Ovary (tissue), 9 donors: ENCODE results near the gene CYP26C1. TPM values are rescaled to one million over a fixed set of nuclear protein-coding genes. Genes with fewer than 3 reads are reported as not detected.

ENCODE experiments used
- DNase-seq, 5 donors: peaks; one replicate each; pipeline ENCODE4 v3.0.0-alpha.2; 2019 to 2020
- H3K27ac ChIP-seq, 2 donors: fragments of 200-600 bp; one replicate each; pipeline versions ENCODE4 v1.5.1 to v1.8.0; 2019 to 2022
- H3K27me3 ChIP-seq: fragments of 200-600 bp; one replicate; pipeline ENCODE4 v1.8.0; 2022
- H3K36me3 ChIP-seq: fragments of 200-600 bp; sonication (generic); one replicate; pipeline ENCODE4 v1.5.1; 2019
- H3K4me1 ChIP-seq: one replicate; pipeline ENCODE4 v1.8.1; 2013; ENCODE audit warnings: mild to moderate bottlenecking, moderate library complexity; ENCODE audit not compliant: insufficient read depth
- H3K4me3 ChIP-seq: fragments of 200-600 bp; sonication (generic); one replicate; pipeline ENCODE4 v1.5.1; 2017
- H3K9me3 ChIP-seq, 2 donors: fragments of 200-600 bp in 1 of 2; sonication (generic) in 1 of 2; one replicate each; pipeline versions ENCODE4 v1.5.1 to v1.8.1; 2013 to 2019; ENCODE audit warnings: mild to moderate bottlenecking in 1 of 2, moderate library complexity in 1 of 2
- EP300 ChIP-seq: sonication (generic); formaldehyde crosslinking; IDR thresholded peaks from one replicate; pipeline ENCODE4 v1.6.1; 2017; ENCODE audit warnings: antibody characterized with exemption
- POLR2A ChIP-seq: fragments of 450-650 bp; IDR thresholded peaks from one replicate; pipeline ENCODE4 v1.6.1; 2017; ENCODE audit warnings: antibody characterized with exemption, mild to moderate bottlenecking, moderate library complexity
- WGBS, 3 donors: extraction: QIAGEN DNeasy Blood & Tissue Kit in 1 of 3; methylation state at CpG; one replicate each; pipeline versions ENCODE4 v1.1.5 to v1.1.7; 2013 to 2017; 5-methylcytosine and 5-hydroxymethylcytosine counted together
- intact Hi-C, 4 donors: fragments of 100-400 bp; cut with DNase I; formaldehyde crosslinking; loops; one replicate each; pipeline versions ENCODE4 v1.11.0 to v1.15.1; 2022 to 2023
- polyA plus RNA-seq, 2 donors: library from polyadenylated mRNA; stranded (reverse); fragments of 200-250 nt in 1 of 2; fragments of 350-450 nt in 1 of 2; fragmentation: Illumina TruSeq in 1 of 2; extraction: RNeasy Lipid Tissue Mini Kit (QIAGEN cat#74804) in 1 of 2; gene quantifications; one replicate each; pipeline ENCODE4 v1.2.3, GENCODE V29; 2013 to 2014
- total RNA-seq, 7 donors: library from RNA; depleted of rRNA in 2 of 7; stranded (reverse); fragments of >200 nt in 2 of 7; fragmentation: NEBNext Ultra II Directional in 3 of 7; extraction: Animal tissue kit (Norgen Biotek cat#: 25700) in 3 of 7; gene quantifications; one replicate each; pipeline versions ENCODE4 v1.1.0 to v1.2.4, GENCODE V29; 2016 to 2023
- TF ChIP-seq, protein P1 (sequence below), 3 donors: fragments of 450-650 bp in 2 of 3; fragments of 200-600 bp in 1 of 3; IDR thresholded peaks; one replicate each; pipeline versions ENCODE4 v1.5.1 to v1.8.0; 2016 to 2022; ENCODE audit warnings: antibody characterized with exemption in 3 of 3, mild to moderate bottlenecking in 1 of 3
- donor health status: DM: no; HTN: no; CAD: no; lungs with moderate emphysema.
- donor health status: DM: no; HTN: no; CAD: no.
- donor health status: Bipolar disorder and iron deficiency.
- donor health status: DM: yes; HTN: yes; CAD: no.
- donor health status: DM: no; HTN: no; CAD: no.
- donor health status: DM: yes; HTN: yes; CAD: no.

CYP26C1 gene
- total and polyA plus RNA-seq, 9 donors = 0.05 to 0.20 (median 0.07) TPM; not detected in 4

- H3K4me1 ChIP-seq = peaks cover 2% of the 10 kb centered on the region
- TF ChIP-seq EP300 = no peak
- intact Hi-C loops = no loop called here
- H3K27me3 ChIP-seq = no peaks in the 10 kb centered on the region
- H3K4me3 ChIP-seq = no peak overlapping the region
- no peaks in the 10 kb centered on the region for H3K9me3 ChIP-seq
- no peak for DNase-seq
- no peaks in the 10 kb centered on the region for H3K36me3 ChIP-seq
- no peak overlapping the region for H3K27ac ChIP-seq
Measured at GRCh38 chr10:93027508-93027907, 33.1 kb upstream of the CYP26C1 start.

DNA sequence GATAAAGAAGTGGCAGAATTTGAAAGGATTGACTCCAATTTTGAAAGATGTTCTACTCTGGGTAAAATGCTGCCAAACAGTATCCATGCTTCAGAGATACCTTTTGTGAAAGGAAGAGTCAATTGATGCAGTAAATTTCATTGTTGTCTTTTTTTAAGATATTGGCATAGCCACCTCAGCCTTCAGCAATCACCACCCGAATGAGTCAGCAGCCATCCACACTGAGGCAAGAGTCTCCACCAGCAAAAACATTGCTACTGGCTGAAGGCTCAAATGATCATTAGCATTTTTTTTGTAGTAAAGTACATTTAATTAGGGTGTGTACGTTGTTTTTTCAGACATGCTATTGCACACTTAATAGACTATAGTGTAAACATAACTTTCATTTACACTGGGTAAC is 31.7 kb upstream of the CYP26C1 start:
- WGBS, 3 donors = 68 to 79% (median 70%) methylated on average over 2 of the region's 2 CpGs
- TF ChIP-seq POLR2A = no peak
- TF ChIP-seq, protein P1, sequence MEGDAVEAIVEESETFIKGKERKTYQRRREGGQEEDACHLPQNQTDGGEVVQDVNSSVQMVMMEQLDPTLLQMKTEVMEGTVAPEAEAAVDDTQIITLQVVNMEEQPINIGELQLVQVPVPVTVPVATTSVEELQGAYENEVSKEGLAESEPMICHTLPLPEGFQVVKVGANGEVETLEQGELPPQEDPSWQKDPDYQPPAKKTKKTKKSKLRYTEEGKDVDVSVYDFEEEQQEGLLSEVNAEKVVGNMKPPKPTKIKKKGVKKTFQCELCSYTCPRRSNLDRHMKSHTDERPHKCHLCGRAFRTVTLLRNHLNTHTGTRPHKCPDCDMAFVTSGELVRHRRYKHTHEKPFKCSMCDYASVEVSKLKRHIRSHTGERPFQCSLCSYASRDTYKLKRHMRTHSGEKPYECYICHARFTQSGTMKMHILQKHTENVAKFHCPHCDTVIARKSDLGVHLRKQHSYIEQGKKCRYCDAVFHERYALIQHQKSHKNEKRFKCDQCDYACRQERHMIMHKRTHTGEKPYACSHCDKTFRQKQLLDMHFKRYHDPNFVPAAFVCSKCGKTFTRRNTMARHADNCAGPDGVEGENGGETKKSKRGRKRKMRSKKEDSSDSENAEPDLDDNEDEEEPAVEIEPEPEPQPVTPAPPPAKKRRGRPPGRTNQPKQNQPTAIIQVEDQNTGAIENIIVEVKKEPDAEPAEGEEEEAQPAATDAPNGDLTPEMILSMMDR (IDR thresholded peaks at IDR 0.05) = no peak
- TF ChIP-seq EP300 = no peak
- H3K27me3 ChIP-seq = no peaks in the 10 kb centered on the region
- no peak overlapping the region for H3K4me3 ChIP-seq
- H3K27ac ChIP-seq = no peak overlapping the region
- H3K4me1 ChIP-seq = peaks cover 2% of the 10 kb centered on the region
- no peaks in the 10 kb centered on the region for H3K9me3 ChIP-seq
- no peak for DNase-seq
- intact Hi-C loops = no loop called here
- H3K36me3 ChIP-seq = no peaks in the 10 kb centered on the region

- TF ChIP-seq, protein P1 (IDR thresholded peaks at IDR 0.05) = no peak
- no peak for TF ChIP-seq EP300
- TF ChIP-seq POLR2A = no peak
- Histone ChIP-seq H3K36me3 (no peaks in the 10 kb centered on the region), H3K27me3 (no peaks in the 10 kb centered on the region), H3K4me3 (no peak overlapping the region), H3K27ac (no peak overlapping the region), H3K9me3 (no peaks in the 10 kb centered on the region), H3K4me1 (peaks cover 2% of the 10 kb centered on the region)
- DNase-seq = no peak
- intact Hi-C loops = no loop called here
Measured at GRCh38 chr10:93030409-93030808, 30.2 kb upstream of the CYP26C1 start.

GRCh38 chr10:93032105-93032808 is 28.3 kb upstream of the CYP26C1 start:
- no peaks in the 10 kb centered on the region for H3K9me3 ChIP-seq
- TF ChIP-seq, protein P1 (IDR thresholded peaks at IDR 0.05) = no peak
- TF ChIP-seq POLR2A (no peak), EP300 (no peak)
- WGBS, 3 donors = 38 to 69% (median 40%) methylated on average over 5 of the region's 5 CpGs
- H3K27me3 ChIP-seq = no peaks in the 10 kb centered on the region
- no peak for DNase-seq
- no peak overlapping the region for H3K27ac ChIP-seq
- H3K4me3 ChIP-seq = no peak overlapping the region
- no peaks in the 10 kb centered on the region for H3K36me3 ChIP-seq
- peaks cover 2% of the 10 kb centered on the region for H3K4me1 ChIP-seq
- intact Hi-C loops = no loop called here

- Histone ChIP-seq H3K9me3 (no peaks in the 10 kb centered on the region), H3K27ac (no peak overlapping the region), H3K27me3 (no peaks in the 10 kb centered on the region), H3K4me1 (peaks cover 2% of the 10 kb centered on the region), H3K4me3 (no peak overlapping the region), H3K36me3 (no peaks in the 10 kb centered on the region)
- 96% methylated on average over 1 of the region's 1 CpG for WGBS, 3 donors
- intact Hi-C loops = no loop called here
- no peak for DNase-seq
- TF ChIP-seq POLR2A (no peak), EP300 (no peak)
- TF ChIP-seq, protein P1 (IDR thresholded peaks at IDR 0.05) = no peak
Measured at GRCh38 chr10:93032809-93033137, 27.8 kb upstream of the CYP26C1 start.
